NT2/D1 (cell line): ENCODE data around the gene BIN1.

Experiments
- YY1 ChIP-seq: IDR thresholded peaks from 2 replicates; pipeline ENCODE4 v1.6.1; 2011; ENCODE audit not compliant: insufficient read length, insufficient read depth
- ZNF274 ChIP-seq: IDR thresholded peaks from 2 replicates; pipeline ENCODE4 v1.6.1; 2011; ENCODE audit warnings: mild to moderate bottlenecking, low read depth, low read length

GRCh38 chr2:127074936-127075335 is 32.0 kb downstream of the BIN1 start:
- TF ChIP-seq ZNF274 (no peak), YY1 (no peak)
